IPS-NIHi7 (cell line): ENCODE data around the gene COL20A1.
"Not testable (repeated sequence)": the region's sequence is repeated elsewhere in the genome, so short reads cannot be mapped to it uniquely, and the experiment has no call there.

Experiments
- DNase-seq: peaks from one replicate; pipeline ENCODE4 v3.0.0; 2012; ENCODE audit warnings: mixed read lengths; ENCODE audit errors: extremely low spot score

Gene COL20A1

DNA sequence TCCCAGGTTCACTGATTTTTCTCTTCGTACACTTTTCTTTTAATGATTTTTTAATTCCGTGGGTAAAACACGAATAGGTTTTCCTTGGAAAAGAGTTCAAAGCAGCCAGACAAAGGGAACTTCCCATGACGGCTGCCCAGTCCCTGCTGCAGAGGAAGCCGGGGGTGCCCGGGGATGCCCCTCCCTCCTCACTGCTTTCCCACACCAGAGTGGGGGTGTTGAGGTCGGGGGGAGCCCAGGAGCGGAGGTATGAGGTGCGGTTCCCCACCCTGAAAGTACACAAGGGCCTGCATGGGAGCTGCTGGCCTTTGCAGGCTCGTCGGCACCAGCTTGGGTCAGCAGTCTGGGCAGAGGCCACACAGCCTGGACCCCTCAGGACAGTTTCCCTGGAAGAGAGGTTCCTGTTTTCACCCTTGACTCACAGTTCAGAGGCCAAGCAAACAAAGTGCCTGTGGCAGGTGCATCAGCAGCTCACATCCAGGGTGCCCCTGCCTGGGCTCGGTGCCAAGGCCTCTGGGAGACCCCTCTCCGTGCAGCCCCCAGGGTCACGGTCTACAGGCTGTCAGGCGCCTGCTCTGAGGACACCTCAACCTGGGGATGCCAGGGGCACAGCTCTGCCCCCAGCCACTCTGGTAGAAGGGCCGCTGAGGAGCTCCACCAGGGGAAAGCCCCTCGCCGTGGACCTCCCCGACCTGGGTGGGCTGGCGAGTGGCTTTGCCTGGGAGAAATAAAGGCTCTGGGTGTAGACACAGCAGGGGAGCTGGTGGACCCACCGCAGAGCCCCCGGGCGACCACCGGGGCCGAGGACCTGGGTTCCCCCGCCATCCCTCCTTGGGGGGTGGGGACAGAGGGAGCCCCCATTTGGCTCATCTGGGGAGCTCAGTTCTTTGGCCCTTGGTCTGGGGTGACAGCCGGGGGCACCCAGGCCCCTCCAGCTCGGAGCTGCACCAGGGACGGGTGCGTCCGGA, 83.6 kb downstream of the COL20A1 start:
- DNase-seq = no peak

DNA sequence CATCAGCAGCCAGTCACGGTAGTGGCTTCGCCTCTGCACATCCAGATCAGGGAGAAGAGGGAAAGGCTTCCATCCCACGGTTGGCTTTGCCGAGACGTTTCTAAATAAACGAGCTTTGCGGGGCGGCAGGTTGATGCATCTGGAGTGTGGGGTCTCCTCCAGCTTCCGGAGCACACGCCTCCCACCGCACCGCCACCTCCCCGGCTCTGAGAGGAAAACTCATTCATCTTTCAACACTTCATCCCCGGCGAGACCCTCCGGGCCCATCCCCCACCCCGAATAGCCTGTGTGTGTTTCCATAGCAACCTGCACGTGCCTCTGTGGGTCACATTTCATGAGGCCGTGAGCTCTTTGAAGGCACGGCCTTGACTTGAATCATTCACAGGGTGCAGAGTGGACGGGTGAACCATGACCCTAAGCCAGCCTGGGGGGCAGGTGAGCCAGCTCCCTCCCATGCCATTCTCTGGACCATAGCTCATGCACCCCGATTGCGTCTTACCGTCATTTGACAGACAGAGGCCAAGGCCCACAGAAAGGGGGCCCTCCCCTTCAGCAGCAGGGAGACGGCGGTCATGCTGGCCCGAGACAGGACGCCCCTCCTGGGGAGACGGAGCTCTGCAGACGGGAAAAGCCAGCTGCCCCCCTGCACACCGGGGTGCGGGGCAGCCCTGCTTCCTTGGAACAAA, 84.4 kb downstream of the COL20A1 start:
- peak; percentile 64 for DNase-seq

DNA sequence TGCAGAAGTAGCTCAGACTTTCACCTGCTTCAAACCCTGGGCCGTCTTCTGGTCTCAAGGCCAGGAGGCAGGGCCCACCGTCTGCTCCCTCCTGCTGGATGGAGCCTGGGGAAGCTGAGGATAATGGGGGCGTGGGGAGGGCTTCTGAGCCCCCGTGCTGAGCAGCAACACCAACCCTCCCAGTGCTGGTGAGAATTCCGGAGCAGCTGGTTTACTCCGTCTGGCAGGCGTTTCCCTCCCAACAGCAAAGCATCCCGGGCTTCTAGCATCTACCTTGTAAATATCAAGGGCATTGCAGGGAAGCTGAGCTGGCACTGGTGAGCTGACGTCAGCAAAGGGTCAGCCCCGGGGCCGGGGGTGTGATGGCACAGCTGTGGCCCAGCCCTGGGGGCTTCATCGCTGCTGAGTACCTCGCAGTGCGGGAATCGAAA, 85.0 kb downstream of the COL20A1 start:
- no peak for DNase-seq

GRCh38 chr20:63378626-63379025, 85.6 kb downstream of the COL20A1 start:
- peak; percentile 77 for DNase-seq

DNA sequence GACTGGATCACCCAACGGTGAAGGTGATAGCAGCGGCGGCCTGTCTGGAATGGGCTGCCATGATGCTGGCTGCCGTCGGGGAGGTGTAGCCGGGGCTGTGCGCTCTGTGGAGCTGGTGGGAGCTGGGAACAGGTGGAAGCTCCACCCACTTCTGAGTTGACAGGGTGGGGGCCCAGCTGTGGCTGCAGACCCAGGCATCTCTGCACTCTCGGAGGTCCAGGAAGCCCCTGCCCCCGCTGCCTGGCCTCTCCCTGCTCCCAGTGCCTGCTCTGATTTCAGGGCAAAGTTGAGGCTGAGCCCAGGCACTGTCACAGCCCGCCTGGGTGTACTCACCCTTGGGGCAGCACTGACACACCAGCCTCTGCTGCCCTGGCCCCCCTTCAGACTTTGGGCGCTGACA, 86.3 kb downstream of the COL20A1 start:
- no peak for DNase-seq

DNA sequence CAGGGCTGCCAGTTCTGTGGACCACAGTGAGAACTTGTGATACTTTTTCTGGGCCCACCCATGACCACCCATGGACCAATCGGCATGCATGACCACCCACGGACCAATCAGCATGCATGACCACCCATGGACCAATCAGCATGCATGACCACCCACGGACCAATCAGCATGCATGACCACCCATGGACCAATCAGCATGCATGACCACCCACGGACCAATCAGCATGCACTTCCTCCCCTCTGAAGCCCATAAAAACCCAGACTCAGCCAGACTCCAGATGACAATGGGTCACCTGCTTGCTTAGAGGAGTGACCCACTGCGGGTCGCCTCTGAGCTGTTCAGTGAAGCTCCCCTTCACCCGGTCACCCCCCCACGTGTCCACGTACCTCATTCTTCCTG, 86.9 kb downstream of the COL20A1 start:
- DNase-seq = not testable (repeated sequence)

- no peak for DNase-seq
Observed at GRCh38 chr20:63380346-63380870, 87.4 kb downstream of the COL20A1 start.

- peak; percentile 93 for DNase-seq
Observed at GRCh38 chr20:63381781-63382431, 88.9 kb downstream of the COL20A1 start.

- no peak for DNase-seq
Observed at GRCh38 chr20:63382551-63383300, 89.7 kb downstream of the COL20A1 start.

- no peak for DNase-seq
Observed at GRCh38 chr20:63383556-63383955, 90.6 kb downstream of the COL20A1 start.

GRCh38 chr20:63384336-63384735, 91.3 kb downstream of the COL20A1 start:
- no peak for DNase-seq
